ENCODE measurements around the gene FNBP1. TPM values are rescaled to one million over a fixed set of nuclear protein-coding genes. Genes with fewer than 3 reads are reported as not detected.

Gene FNBP1
- total and polyA plus RNA-seq, 5 experiments from 2014 or later, result 130 to 164 (median 143) TPM

GRCh38 chr9:129908906-129909305 lies 134.1 kb downstream of the FNBP1 start:
- Mint-ChIP-seq H3K36me3 (peaks cover 0 to 90% (median 18%) of the 10 kb centered on the region in 3 donors), H3K27ac (peak overlapping the region in 5 of 10 donors; percentile 21 to 58 (median 44)), H3K4me3 (no peak overlapping the region), H3K9me3 (no peaks in the 10 kb centered on the region), H3K27me3 (no peaks in the 10 kb centered on the region), H3K4me1 (peaks cover 9 to 25% (median 14%) of the 10 kb centered on the region in 4 donors)
- ATAC-seq, result no peak
- POLR2A ChIA-PET, result no interaction called here
- no peak for DNase-seq

DNA sequence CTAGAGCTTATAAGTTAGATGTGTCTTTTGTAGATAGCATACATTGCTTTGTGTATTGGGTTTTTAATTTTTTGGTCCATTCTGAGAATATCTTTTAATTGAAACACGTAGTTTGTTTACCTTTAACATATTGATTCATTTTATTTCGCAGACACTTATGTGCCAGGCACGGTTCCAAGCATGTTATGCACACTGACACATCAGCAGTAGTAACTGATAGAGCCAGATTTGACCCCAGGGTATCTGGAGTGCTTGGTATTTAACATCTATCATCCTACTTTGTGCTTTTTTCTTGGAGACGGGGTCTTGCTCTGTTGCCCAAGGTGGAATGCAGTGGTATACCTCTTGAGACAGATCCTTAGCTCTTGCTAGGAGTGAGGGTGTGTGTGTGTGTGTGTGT lies 135.8 kb downstream of the FNBP1 start:
- DNase-seq (no peak), ATAC-seq (no peak)
- Mint-ChIP-seq H3K27me3 (no peaks in the 10 kb centered on the region), H3K36me3 (peaks cover 0 to 90% (median 21%) of the 10 kb centered on the region in 3 donors), H3K4me1 (peaks cover 9 to 28% (median 13%) of the 10 kb centered on the region in 4 donors), H3K4me3 (no peak overlapping the region), H3K9me3 (no peaks in the 10 kb centered on the region), H3K27ac (peak overlapping the region in 7 of 10 donors; percentile 22 to 86 (median 31))
- POLR2A ChIA-PET, result interaction anchor here (0.6 to 1.4 kb wide), 4 partner anchors 9 to 1344 kb away, joined by 3 to 5 read pairs (median 4); no protein-coding TSS in a partner anchor

DNA sequence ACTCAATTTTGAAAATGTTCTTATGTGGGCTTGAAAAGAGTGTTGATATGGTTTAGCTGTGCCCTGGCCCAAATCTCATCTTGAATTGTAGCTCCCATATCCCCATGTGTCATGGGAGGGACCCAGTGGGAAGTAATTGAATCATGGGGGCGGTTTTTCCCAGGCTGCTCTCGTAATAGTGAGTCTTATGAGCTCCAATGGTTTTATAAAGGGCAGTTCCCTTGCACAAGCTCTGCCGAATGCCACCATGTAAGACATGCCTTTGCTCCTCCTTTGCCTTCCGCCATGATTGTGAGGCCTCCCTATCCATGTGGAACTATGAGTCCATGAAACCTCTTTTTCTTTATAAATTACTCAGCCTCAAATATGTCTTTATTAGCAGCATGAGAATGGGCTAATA lies 136.7 kb downstream of the FNBP1 start:
- no peak overlapping the region for H3K4me3 Mint-ChIP-seq
- no peak for DNase-seq
- no peaks in the 10 kb centered on the region for H3K27me3 Mint-ChIP-seq
- H3K36me3 Mint-ChIP-seq, result peaks cover 0 to 93% (median 25%) of the 10 kb centered on the region in 3 donors
- H3K27ac Mint-ChIP-seq, result peak overlapping the region; percentile 9 to 82 (median 54)
- H3K9me3 Mint-ChIP-seq, result no peaks in the 10 kb centered on the region
- no peak for ATAC-seq
- peaks cover 9 to 27% (median 15%) of the 10 kb centered on the region in 4 donors for H3K4me1 Mint-ChIP-seq
- POLR2A ChIA-PET, result interaction anchor here (0.6 to 1.6 kb wide), 4 partner anchors 12 to 21 kb away, joined by 3 to 5 read pairs (median 3); no protein-coding TSS in a partner anchor

- H3K27ac Mint-ChIP-seq, result peak overlapping the region in 9 of 10 donors; percentile 14 to 89 (median 65)
- H3K9me3 Mint-ChIP-seq, result no peaks in the 10 kb centered on the region
- peaks cover 0 to 94% (median 29%) of the 10 kb centered on the region in 3 donors for H3K36me3 Mint-ChIP-seq
- H3K4me1 Mint-ChIP-seq, result peaks cover 7 to 22% (median 16%) of the 10 kb centered on the region in 4 donors
- H3K27me3 Mint-ChIP-seq, result no peaks in the 10 kb centered on the region
- no peak for DNase-seq
- no peak for ATAC-seq
- H3K4me3 Mint-ChIP-seq, result no peak overlapping the region
- POLR2A ChIA-PET, result interaction anchor here (0.6 to 1.6 kb wide), 8 partner anchors 9 to 40 kb away, joined by 3 to 6 read pairs (median 4); no protein-coding TSS in a partner anchor
Measured at GRCh38 chr9:129904734-129905133, 138.3 kb downstream of the FNBP1 start.

- no peaks in the 10 kb centered on the region for H3K9me3 Mint-ChIP-seq
Measured at GRCh38 chr9:129902740-129903134, 140.3 kb downstream of the FNBP1 start.

DNA sequence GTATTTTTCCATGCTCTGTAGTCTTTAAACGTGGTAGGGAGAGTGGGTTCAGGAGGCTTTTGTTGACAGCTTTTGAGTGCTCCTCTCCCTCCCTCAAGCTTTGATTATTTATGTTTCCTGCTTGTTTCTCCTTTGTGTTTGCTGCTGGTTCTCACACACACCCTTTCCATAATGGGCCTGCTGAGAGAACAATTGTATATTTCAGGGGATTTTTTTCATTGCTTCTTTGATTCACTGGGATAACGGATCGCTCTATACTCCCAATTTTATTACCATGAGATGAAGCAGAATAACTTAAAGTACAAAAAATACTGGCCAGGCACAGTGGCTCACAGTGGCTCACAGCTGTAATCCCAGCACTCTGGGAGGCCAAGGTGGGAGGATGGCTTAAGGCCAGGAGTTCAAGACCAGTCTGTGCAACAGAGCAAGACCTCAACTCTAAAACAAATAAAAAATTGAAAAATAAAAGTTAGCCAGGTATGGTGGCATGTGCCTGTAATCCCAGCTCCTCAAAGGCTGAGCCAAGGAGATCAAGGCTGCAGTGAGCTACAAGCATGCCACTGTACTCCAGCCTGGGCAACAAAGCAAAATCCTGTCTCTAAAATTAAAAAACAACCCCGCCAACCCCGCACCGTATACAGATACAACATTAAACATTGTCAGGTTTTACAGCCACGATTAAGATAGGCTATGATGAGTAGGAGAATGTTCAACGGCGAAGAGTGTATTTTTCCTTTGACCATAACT lies 140.8 kb downstream of the FNBP1 start:
- no peak for ATAC-seq
- Mint-ChIP-seq H3K9me3 (no peaks in the 10 kb centered on the region), H3K27ac (peak overlapping the region in 9 of 10 donors; percentile 69 to 92 (median 81)), H3K36me3 (peaks cover 0 to 95% (median 30%) of the 10 kb centered on the region in 3 donors), H3K27me3 (no peaks in the 10 kb centered on the region), H3K4me1 (peaks cover 15 to 34% (median 25%) of the 10 kb centered on the region in 4 donors), H3K4me3 (no peak overlapping the region)
- no peak for DNase-seq
- POLR2A ChIA-PET, result interaction anchor here (2.5 kb wide), 1 partner anchor 13 kb away, joined by 8 read pairs; no protein-coding TSS in a partner anchor

More at GRCh38 chr9:129902740-129903134, 140.3 kb downstream of the FNBP1 start:
- peak overlapping the region in 8 of 10 donors; percentile 35 to 73 (median 62) for H3K27ac Mint-ChIP-seq
- H3K4me3 Mint-ChIP-seq, result no peak overlapping the region
- DNase-seq (no peak), ATAC-seq (no peak)
- POLR2A ChIA-PET, result interaction anchor here (1.1 to 2.5 kb wide), 2 partner anchors 14 to 61 kb away, joined by 3 to 8 read pairs; no protein-coding TSS in a partner anchor
- no peaks in the 10 kb centered on the region for H3K27me3 Mint-ChIP-seq
- peaks cover 0 to 95% (median 31%) of the 10 kb centered on the region in 3 donors for H3K36me3 Mint-ChIP-seq
- H3K4me1 Mint-ChIP-seq, result peaks cover 15 to 30% (median 23%) of the 10 kb centered on the region in 4 donors

DNA sequence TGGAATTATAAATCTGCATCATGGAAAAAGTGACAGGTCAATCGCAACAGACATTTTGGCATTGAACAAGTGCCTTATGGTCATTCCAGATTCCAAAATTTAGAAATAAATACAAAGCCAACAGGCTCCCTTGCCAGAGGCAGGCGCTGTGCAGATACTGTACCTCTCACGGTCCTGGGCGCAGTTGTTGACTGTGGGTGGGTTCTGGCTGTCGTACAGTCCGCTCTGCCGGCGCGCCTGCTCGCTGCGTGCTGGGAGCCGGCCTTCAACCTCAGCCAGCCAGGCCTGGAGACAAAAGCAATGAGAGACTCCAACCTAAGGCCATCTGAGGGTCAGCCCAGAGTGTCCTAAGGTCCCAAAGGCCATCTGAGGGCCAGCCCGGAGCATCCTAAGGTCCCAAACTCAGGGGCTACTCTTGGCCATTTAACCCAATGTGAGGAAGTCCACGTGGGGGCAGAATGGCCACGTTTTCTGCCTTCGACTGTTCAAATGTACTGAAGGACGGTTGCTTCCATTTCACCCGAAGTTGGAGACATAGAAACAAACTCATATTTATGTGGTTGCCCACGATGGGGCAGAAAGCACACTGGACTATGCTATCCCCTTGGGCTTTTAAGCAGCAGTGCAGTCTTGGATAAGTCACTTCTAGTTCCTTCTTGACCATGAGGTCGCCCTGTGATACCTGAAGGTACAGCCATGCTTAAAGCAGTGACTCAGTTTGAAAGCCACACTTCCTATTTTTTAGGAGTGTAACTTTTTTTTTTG lies 142.5 kb downstream of the FNBP1 start:
- POLR2A ChIA-PET, result no interaction called here
- Mint-ChIP-seq H3K4me1 (peaks cover 25 to 50% (median 41%) of the 10 kb centered on the region in 4 donors), H3K4me3 (peak overlapping the region in 1 of 10 donors; percentile 12), H3K9me3 (no peaks in the 10 kb centered on the region), H3K27ac (peak overlapping the region in 8 of 10 donors; percentile 46 to 80 (median 65)), H3K36me3 (peaks cover 6 to 94% (median 32%) of the 10 kb centered on the region in 3 donors), H3K27me3 (peaks cover 0 to 1% (median 0%) of the 10 kb centered on the region in 5 donors)
- DNase-seq, result no peak
- ATAC-seq, result no peak

GRCh38 chr9:129899620-129900019 lies 143.4 kb downstream of the FNBP1 start:
- peaks cover 6 to 94% (median 29%) of the 10 kb centered on the region in 3 donors for H3K36me3 Mint-ChIP-seq
- peaks cover 22 to 55% (median 45%) of the 10 kb centered on the region in 4 donors for H3K4me1 Mint-ChIP-seq
- no peak for ATAC-seq
- peaks cover 0 to 1% (median 0%) of the 10 kb centered on the region in 5 donors for H3K27me3 Mint-ChIP-seq
- no peak for DNase-seq
- POLR2A ChIA-PET, result no interaction called here
- H3K27ac Mint-ChIP-seq, result peak overlapping the region; percentile 23 to 83 (median 68)
- no peak overlapping the region for H3K4me3 Mint-ChIP-seq
- H3K9me3 Mint-ChIP-seq, result no peaks in the 10 kb centered on the region

DNA sequence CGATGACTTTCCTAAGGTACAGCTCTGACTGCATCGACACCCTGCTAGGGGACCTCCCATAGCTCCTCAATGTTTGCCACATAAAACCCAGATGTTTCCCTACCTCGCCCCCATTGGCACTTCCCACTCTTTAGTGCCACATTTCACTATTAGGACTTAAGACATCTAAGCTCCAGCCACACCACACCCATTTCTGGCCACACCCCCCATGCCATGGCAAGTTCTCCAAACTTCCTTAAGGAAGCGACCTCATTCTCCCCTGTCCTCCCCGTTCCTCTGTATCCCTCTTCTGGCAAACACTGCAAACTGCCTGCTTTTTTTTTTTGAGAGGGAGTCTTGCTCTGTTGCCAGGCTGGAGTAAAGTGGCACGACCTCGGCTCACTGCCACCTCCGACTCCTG lies 144.8 kb downstream of the FNBP1 start:
- Mint-ChIP-seq H3K9me3 (no peaks in the 10 kb centered on the region), H3K36me3 (peaks cover 11 to 94% (median 34%) of the 10 kb centered on the region in 3 donors), H3K27ac (peak overlapping the region in 9 of 10 donors; percentile 24 to 99 (median 82)), H3K4me3 (peak overlapping the region in 3 of 10 donors; percentile 5 to 37 (median 29)), H3K27me3 (peaks cover 0 to 1% (median 0%) of the 10 kb centered on the region in 5 donors), H3K4me1 (peaks cover 26 to 61% (median 52%) of the 10 kb centered on the region in 4 donors)
- POLR2A ChIA-PET, result interaction anchor here (0.6 to 1.8 kb wide), 6 partner anchors 9 to 136 kb away, joined by 3 to 6 read pairs (median 4); no protein-coding TSS in a partner anchor
- DNase-seq (no peak), ATAC-seq (no peak)

- Mint-ChIP-seq H3K27me3 (peaks cover 0 to 1% (median 0%) of the 10 kb centered on the region in 5 donors), H3K9me3 (no peaks in the 10 kb centered on the region), H3K4me1 (peaks cover 28 to 65% (median 60%) of the 10 kb centered on the region in 4 donors), H3K36me3 (peaks cover 11 to 88% (median 31%) of the 10 kb centered on the region in 3 donors), H3K27ac (peak overlapping the region; percentile 79 to 100 (median 95)), H3K4me3 (peak overlapping the region in 2 of 10 donors; percentile 26 to 33)
- no peak for DNase-seq
- ATAC-seq, result no peak
- POLR2A ChIA-PET, result interaction anchor here (1.2 to 1.8 kb wide), 5 partner anchors 8 to 48 kb away, joined by 4 to 6 read pairs (median 5); no protein-coding TSS in a partner anchor
Measured at GRCh38 chr9:129897263-129897662, 145.7 kb downstream of the FNBP1 start.

GRCh38 chr9:129895376-129896268 lies 147.4 kb downstream of the FNBP1 start:
- Mint-ChIP-seq H3K27me3 (peaks cover 0 to 1% (median 0%) of the 10 kb centered on the region in 5 donors), H3K4me3 (peak overlapping the region in 8 of 10 donors; percentile 4 to 73 (median 58)), H3K4me1 (peaks cover 36 to 76% (median 73%) of the 10 kb centered on the region in 4 donors), H3K27ac (peak overlapping the region; percentile 93 to 100 (median 96)), H3K36me3 (peaks cover 11 to 79% (median 28%) of the 10 kb centered on the region in 3 donors), H3K9me3 (no peaks in the 10 kb centered on the region)
- DNase-seq (peak in 8 of 10 donors; percentile 53 to 82 (median 68)), ATAC-seq (peak; percentile 45 to 59)
- POLR2A ChIA-PET, result interaction anchor here (0.6 to 12.6 kb wide), 10 partner anchors 9 to 145 kb away, joined by 3 to 225 read pairs (median 4); partner anchors contain the start of genes C9orf78, FNBP1 and USP20

All from naive thymus-derived CD8-positive, alpha-beta T cell (primary cell).